Hepatocyte (in vitro differentiated cells): ENCODE data around the gene DLG2. TPM values are rescaled to one million over a fixed set of nuclear protein-coding genes. Genes with fewer than 3 reads are reported as not detected.

Source experiments
- DNase-seq: peaks from one replicate; pipeline ENCODE4 v3.0.0-alpha.2; 2016; ENCODE audit warnings: low spot score
- H2AFZ ChIP-seq: fragments of 200-600 bp; sonication (generic); 2 replicates; pipeline ENCODE4 v1.6.0; 2016; ENCODE audit warnings: antibody characterized with exemption, mild to moderate bottlenecking
- H3K27ac ChIP-seq: fragments of 200-600 bp; sonication (generic); 2 replicates; pipeline ENCODE4 v1.5.1; 2016; ENCODE audit warnings: mild to moderate bottlenecking
- H3K27me3 ChIP-seq: fragments of 200-600 bp; sonication (generic); 2 replicates; pipeline ENCODE4 v1.6.1; 2016
- H3K36me3 ChIP-seq: fragments of 200-600 bp; sonication (generic); replicated peaks from 2 replicates; pipeline ENCODE4 v1.5.1; 2016; ENCODE audit warnings: low read depth; ENCODE audit not compliant: insufficient read depth
- H3K4me1 ChIP-seq: fragments of 200-600 bp; sonication (generic); 2 replicates; pipeline ENCODE4 v1.5.1; 2016; ENCODE audit warnings: mild to moderate bottlenecking, moderate library complexity; ENCODE audit not compliant: insufficient read depth
- H3K4me2 ChIP-seq: fragments of 200-600 bp; sonication (generic); 2 replicates; pipeline ENCODE4 v1.6.0; 2016
- H3K4me3 ChIP-seq: fragments of 200-600 bp; sonication (generic); 2 replicates; pipeline ENCODE4 v1.5.1; 2016; ENCODE audit warnings: mild to moderate bottlenecking
- H3K79me2 ChIP-seq: fragments of 200-600 bp; sonication (generic); 2 replicates; pipeline ENCODE4 v1.6.0; 2017; ENCODE audit warnings: mild to moderate bottlenecking
- H3K9me2 ChIP-seq: fragments of 200-600 bp; sonication (generic); replicated peaks from 2 replicates; pipeline ENCODE4 v1.6.0; 2017; ENCODE audit warnings: mild to moderate bottlenecking; ENCODE audit not compliant: insufficient read depth
- H3K9me3 ChIP-seq: fragments of 200-600 bp; sonication (generic); 2 replicates; pipeline ENCODE4 v1.5.1; 2016; ENCODE audit warnings: low read depth, mild to moderate bottlenecking
- H4K20me1 ChIP-seq: fragments of 200-600 bp; sonication (generic); 2 replicates; pipeline ENCODE4 v1.6.0; 2016; ENCODE audit warnings: mild to moderate bottlenecking; ENCODE audit not compliant: insufficient read depth, poor library complexity, severe bottlenecking
- CTCF ChIP-seq: fragments of 200-600 bp; sonication (generic); IDR thresholded peaks from 2 replicates; pipeline ENCODE4 v1.5.1; 2016; ENCODE audit warnings: antibody characterized with exemption, mild to moderate bottlenecking; ENCODE audit not compliant: poor library complexity
- EZH2 ChIP-seq: fragments of 200-600 bp; sonication (generic); IDR thresholded peaks from 2 replicates; pipeline ENCODE4 v1.6.1; 2016; ENCODE audit warnings: antibody characterized with exemption, mild to moderate bottlenecking, borderline replicate concordance
- EZH2phosphoT487 ChIP-seq: fragments of 200-600 bp; sonication (generic); IDR thresholded peaks from one replicate; pipeline ENCODE4 v1.6.1; 2018; ENCODE audit warnings: antibody characterized with exemption, mild to moderate bottlenecking, low read depth, moderate library complexity; ENCODE audit not compliant: unreplicated experiment, severe bottlenecking
- WGBS: methylation state at CpG from one replicate; pipeline ENCODE4 v1.1.6; 2016; ENCODE audit warnings: low lambda C conversion rate; ENCODE audit errors: missing lambda C conversion rate; 5-methylcytosine and 5-hydroxymethylcytosine counted together
- polyA plus RNA-seq: library from polyadenylated mRNA; unstranded; fragments of >200 nt; fragmentation: Nextera tagmentation; extraction: Ambion mirVana; gene quantifications from 2 replicates; pipeline ENCODE4 v1.2.1, GENCODE V29; 2016
- total RNA-seq: library from RNA; depleted of rRNA; stranded (reverse); fragments of >200 nt; gene quantifications from 2 replicates; pipeline ENCODE4 v1.2.3, GENCODE V29; 2014

DLG2 gene
- total and polyA plus RNA-seq, 2 experiments from 2014 or later, result 2.6 to 6.8 TPM

- H3K79me2 ChIP-seq, result no peaks in the 10 kb centered on the region
- no peaks in the 10 kb centered on the region for H3K9me2 ChIP-seq
- TF ChIP-seq CTCF (no peak), EZH2 (no peak), EZH2phosphoT487 (no peak)
- no peaks in the 10 kb centered on the region for H3K36me3 ChIP-seq
- DNase-seq, result no peak
- H3K4me3 ChIP-seq, result no peak overlapping the region
- no peaks in the 10 kb centered on the region for H3K9me3 ChIP-seq
- H3K4me1 ChIP-seq, result no peaks in the 10 kb centered on the region
- no peak overlapping the region for H2AFZ ChIP-seq
- WGBS, result 88% methylated on average over 1 of the region's 1 CpG
- H3K4me2 ChIP-seq, result no peak overlapping the region
- H3K27ac ChIP-seq, result no peak overlapping the region
- no peaks in the 10 kb centered on the region for H3K27me3 ChIP-seq
- H4K20me1 ChIP-seq, result no peaks in the 10 kb centered on the region
Measured at GRCh38 chr11:83979593-83979992, 1647.6 kb downstream of the DLG2 start.

GRCh38 chr11:83978942-83979341 lies 1648.2 kb downstream of the DLG2 start:
- Histone ChIP-seq H3K9me2 (no peaks in the 10 kb centered on the region), H3K4me2 (no peak overlapping the region), H3K9me3 (no peaks in the 10 kb centered on the region), H3K36me3 (no peaks in the 10 kb centered on the region), H3K79me2 (no peaks in the 10 kb centered on the region), H4K20me1 (no peaks in the 10 kb centered on the region), H3K4me1 (no peaks in the 10 kb centered on the region), H3K27me3 (no peaks in the 10 kb centered on the region), H2AFZ (no peak overlapping the region), H3K27ac (no peak overlapping the region), H3K4me3 (no peak overlapping the region)
- WGBS, result 86% methylated on average over 1 of the region's 1 CpG
- no peak for DNase-seq
- TF ChIP-seq EZH2 (no peak), EZH2phosphoT487 (no peak), CTCF (no peak)

- H2AFZ ChIP-seq, result no peak overlapping the region
- H3K9me3 ChIP-seq, result no peaks in the 10 kb centered on the region
Measured at GRCh38 chr11:83976086-83976485, 1651.1 kb downstream of the DLG2 start.

More at GRCh38 chr11:83976086-83976485, 1651.1 kb downstream of the DLG2 start:
- TF ChIP-seq CTCF, result no peak
- no peaks in the 10 kb centered on the region for H3K9me2 ChIP-seq
- no peak overlapping the region for H3K4me3 ChIP-seq
- H3K4me1 ChIP-seq, result no peaks in the 10 kb centered on the region
- no peaks in the 10 kb centered on the region for H4K20me1 ChIP-seq
- no peak for DNase-seq
- no peaks in the 10 kb centered on the region for H3K36me3 ChIP-seq
- no peaks in the 10 kb centered on the region for H3K79me2 ChIP-seq
- H3K4me2 ChIP-seq, result no peak overlapping the region
- no peak overlapping the region for H3K27ac ChIP-seq
- H3K27me3 ChIP-seq, result no peaks in the 10 kb centered on the region
